ENCODE measurements around the gene C12orf57. TPM values are rescaled to one million over a fixed set of nuclear protein-coding genes. Genes with fewer than 3 reads are reported as not detected.

The C12orf57 gene
- total RNA-seq, 4 donors from 2014 or later: 280 to 555 (median 413) TPM

DNA sequence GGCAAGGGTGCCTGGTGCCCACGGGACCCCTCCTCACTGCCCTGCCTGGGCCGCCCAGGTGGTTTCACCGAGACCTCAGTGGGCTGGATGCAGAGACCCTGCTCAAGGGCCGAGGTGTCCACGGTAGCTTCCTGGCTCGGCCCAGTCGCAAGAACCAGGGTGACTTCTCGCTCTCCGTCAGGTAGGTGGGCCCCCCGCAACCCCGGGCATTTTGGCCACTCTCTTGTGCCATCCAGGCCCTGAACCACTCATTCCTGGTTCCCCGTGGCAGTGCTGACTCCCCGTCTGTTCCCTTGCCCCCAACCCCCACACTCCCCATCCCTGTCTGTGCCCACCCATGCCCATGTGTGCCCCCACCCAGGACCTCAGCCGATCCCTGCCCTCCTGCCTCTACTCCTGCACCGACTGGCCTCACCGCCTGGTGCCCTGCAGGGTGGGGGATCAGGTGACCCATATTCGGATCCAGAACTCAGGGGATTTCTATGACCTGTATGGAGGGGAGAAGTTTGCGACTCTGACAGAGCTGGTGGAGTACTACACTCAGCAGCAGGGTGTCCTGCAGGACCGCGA, 7.8 kb downstream of the C12orf57 start:
- TF ChIP-seq, protein P1, sequence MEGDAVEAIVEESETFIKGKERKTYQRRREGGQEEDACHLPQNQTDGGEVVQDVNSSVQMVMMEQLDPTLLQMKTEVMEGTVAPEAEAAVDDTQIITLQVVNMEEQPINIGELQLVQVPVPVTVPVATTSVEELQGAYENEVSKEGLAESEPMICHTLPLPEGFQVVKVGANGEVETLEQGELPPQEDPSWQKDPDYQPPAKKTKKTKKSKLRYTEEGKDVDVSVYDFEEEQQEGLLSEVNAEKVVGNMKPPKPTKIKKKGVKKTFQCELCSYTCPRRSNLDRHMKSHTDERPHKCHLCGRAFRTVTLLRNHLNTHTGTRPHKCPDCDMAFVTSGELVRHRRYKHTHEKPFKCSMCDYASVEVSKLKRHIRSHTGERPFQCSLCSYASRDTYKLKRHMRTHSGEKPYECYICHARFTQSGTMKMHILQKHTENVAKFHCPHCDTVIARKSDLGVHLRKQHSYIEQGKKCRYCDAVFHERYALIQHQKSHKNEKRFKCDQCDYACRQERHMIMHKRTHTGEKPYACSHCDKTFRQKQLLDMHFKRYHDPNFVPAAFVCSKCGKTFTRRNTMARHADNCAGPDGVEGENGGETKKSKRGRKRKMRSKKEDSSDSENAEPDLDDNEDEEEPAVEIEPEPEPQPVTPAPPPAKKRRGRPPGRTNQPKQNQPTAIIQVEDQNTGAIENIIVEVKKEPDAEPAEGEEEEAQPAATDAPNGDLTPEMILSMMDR (IDR thresholded peaks at IDR 0.05): no peak
- no peak for DNase-seq (ENCODE audit: low spot score)
- no peak for ATAC-seq (ENCODE audit: low FRiP score)

DNA sequence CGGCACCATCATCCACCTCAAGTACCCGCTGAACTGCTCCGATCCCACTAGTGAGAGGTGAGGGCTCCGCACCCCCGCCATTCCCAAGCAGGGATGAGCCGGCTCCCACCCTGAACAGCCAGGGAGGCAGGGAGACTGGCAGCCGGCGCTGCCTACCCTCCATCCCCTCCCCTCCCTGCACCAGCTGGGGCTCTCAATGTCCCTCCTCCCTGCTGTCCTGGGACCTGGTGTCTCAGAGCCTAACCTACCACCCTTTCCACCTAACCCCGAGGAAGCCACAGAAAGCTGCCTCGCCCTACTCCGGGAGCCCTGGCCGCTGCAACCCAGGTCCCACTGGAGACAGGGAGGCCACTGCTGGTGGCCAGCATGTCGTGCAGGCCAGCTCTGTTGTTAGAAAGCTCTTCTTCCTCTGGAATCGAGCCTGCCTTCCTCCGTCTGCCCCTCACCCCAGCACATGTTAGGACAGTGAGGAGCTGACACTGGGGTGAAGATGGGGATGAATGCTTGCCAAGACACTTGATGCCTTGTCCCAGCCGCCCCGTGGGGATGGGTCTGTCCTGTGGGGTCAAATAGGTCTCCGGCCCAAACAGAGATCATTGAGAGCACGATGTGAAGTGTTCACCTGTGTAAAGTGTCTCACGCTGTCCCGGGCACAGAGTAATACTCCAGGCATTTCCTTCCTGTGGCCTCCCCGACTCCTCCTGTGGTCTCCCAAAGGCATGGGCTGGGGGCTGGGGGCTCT, 8.5 kb downstream of the C12orf57 start:
- DNase-seq (ENCODE audit: low spot score) (no peak), ATAC-seq (ENCODE audit: low FRiP score) (no peak)
- TF ChIP-seq, protein P1 (IDR thresholded peaks at IDR 0.05): no peak

DNA sequence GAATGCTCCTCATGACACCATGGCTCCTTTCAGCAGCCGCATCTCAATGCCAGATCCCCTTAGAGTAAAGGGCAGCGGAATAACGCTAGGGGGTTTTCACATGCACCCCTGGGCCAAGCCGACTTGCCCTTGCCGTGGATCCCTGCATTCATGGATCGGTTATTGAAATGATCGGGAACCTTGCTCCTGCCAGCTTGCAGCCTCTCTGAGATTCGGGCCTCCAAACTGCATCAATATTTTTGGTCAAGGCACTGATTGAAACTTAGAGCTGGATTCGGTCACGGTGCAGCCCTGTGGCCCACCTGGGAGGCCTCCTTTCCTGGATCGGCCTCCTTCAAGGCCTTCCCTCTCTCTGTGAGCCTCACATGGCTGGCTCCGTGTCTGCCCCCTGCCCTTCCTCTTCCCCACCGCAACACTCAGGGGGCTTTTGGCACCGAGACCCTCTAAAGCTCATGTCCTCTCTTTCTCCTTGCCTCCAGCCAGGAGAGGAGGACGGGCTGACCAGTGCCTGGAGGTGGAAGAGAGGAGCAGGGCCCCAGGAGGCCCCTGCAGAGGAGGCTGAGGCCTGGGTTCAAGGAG, 9.1 kb downstream of the C12orf57 start:
- TF ChIP-seq, protein P1 (IDR thresholded peaks at IDR 0.05): no peak
- DNase-seq (ENCODE audit: low spot score) (no peak), ATAC-seq (ENCODE audit: low FRiP score) (no peak)

DNA sequence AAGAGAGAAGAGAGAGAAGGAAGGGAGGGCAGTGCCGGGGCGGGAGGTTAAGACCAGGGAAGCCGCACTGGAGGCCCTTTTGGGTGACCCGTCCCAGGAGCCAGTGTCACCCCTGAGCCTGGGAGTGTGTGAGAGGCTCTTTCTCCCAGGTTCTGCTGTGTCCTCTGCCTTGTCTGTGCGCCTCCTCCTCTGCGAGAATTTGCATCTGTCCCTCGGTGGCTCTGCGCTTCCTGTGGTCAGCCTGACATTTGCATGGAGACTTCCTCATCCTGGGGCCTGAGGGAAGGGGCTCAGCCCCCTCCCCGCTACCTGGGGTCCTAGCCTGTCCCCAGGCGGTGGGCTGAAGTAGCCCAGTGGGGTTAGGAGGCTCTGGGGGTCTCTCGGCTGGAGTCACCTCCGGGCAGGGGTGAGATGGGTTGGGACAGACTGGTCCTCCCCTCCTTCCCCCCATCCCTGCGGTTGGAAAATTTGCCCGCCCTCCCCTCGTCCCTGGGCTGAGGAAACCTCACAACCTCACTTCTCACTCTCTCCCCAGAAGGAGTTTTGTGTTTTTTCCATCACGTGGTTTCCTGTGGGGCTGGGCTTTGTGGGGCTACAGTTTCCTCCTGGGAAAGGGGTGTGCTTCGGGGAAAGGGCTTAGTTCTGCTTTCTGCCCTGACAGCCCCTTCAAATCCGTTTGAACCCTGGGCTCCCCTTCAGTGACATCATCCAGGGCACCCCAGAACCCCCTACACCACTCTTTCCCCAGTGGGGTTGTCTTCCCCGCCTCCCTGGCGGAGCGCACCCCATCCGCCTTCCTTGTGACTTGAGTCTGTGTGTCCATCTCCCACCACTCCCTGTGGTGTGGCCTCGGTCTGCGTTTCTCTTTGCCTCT, 9.9 kb downstream of the C12orf57 start:
- DNase-seq (ENCODE audit: low spot score) (no peak), ATAC-seq (ENCODE audit: low FRiP score) (no peak)
- TF ChIP-seq, protein P1 (IDR thresholded peaks at IDR 0.05): no peak

DNA sequence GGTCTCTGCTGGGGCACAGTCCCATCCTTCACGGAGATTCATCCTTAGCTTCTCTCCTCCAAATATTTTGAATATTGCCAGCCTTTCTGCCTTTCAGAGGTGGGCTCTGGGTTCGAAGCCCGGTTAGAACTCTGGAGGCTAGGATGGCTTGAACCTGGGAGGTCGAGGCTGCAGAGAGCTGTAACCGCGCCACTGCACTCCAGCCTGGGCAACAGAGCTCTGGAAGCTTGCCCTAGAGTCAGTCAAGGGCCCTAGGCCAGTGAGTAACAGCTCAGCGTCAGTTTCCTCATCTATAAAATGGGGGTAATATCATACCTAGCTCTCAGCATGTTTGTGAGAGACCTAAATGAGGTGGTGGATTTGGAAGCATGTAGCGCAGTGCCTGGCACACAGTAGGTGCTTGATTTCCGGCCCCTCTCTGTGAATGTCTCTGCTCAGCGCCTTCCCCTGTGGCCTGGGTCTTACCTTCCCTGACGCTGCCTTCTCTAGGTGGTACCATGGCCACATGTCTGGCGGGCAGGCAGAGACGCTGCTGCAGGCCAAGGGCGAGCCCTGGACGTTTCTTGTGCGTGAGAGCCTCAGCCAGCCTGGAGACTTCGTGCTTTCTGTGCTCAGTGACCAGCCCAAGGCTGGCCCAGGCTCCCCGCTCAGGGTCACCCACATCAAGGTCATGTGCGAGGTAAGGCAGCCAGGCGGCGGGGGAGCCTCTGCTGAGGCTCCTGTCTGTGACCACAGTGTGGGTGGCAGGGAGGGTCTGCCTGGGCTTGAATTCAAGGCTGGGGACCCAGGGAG, 10.7 kb downstream of the C12orf57 start:
- DNase-seq (ENCODE audit: low spot score): no peak
- no peak for ATAC-seq (ENCODE audit: low FRiP score)
- TF ChIP-seq, protein P1 (IDR thresholded peaks at IDR 0.05): no peak

Data from omental fat pad (tissue), 4 donors.